H9 (cell line): ENCODE results near the gene HOMER3. TPM values are rescaled to one million over a fixed set of nuclear protein-coding genes. Genes with fewer than 3 reads are reported as not detected.

Experiments
- DNase-seq: peaks from one replicate; pipeline ENCODE4 v3.0.0-alpha.2; 2017
- H2AFZ ChIP-seq: one replicate; pipeline ENCODE4 v1.6.1; 2013; ENCODE audit warnings: mild to moderate bottlenecking, low read length, control low read depth, moderate library complexity
- H2AK5ac ChIP-seq: 2 replicates; pipeline ENCODE4 v1.6.1; 2013; ENCODE audit warnings: low read length, control low read depth, mixed read lengths; ENCODE audit not compliant: insufficient read length
- H2BK120ac ChIP-seq: one replicate; pipeline ENCODE4 v1.6.1; 2013; ENCODE audit warnings: low read depth, mild to moderate bottlenecking, low read length, control low read depth, inconsistent platforms; ENCODE audit not compliant: poor library complexity, severe bottlenecking
- H2BK12ac ChIP-seq: 2 replicates; pipeline ENCODE4 v1.6.1; 2013; ENCODE audit warnings: low read length, control low read depth, mixed read lengths, low read depth; ENCODE audit not compliant: insufficient read length
- H2BK15ac ChIP-seq: 2 replicates; pipeline ENCODE4 v1.6.1; 2013; ENCODE audit warnings: low read depth, low read length, control low read depth
- H2BK20ac ChIP-seq: one replicate; pipeline ENCODE4 v1.6.1; 2013; ENCODE audit warnings: low read depth, mild to moderate bottlenecking, low read length, control low read depth, inconsistent platforms; ENCODE audit not compliant: poor library complexity, severe bottlenecking
- H2BK5ac ChIP-seq: 2 replicates; pipeline ENCODE4 v1.6.1; 2013; ENCODE audit warnings: low read length, control low read depth, mixed read lengths; ENCODE audit not compliant: insufficient read length
- H3K14ac ChIP-seq: 2 replicates; pipeline ENCODE4 v1.6.1; 2013; ENCODE audit warnings: low read length, control low read depth; ENCODE audit not compliant: insufficient read depth
- H3K18ac ChIP-seq: 2 replicates; pipeline ENCODE4 v1.6.1; 2013; ENCODE audit warnings: low read depth, mild to moderate bottlenecking, mixed read lengths, low read length, control low read depth; ENCODE audit not compliant: insufficient read length
- H3K23ac ChIP-seq: 2 replicates; pipeline ENCODE4 v1.6.1; 2013; ENCODE audit warnings: low read length, control low read depth, mixed read lengths, low read depth; ENCODE audit not compliant: insufficient read length
- H3K23me2 ChIP-seq: 2 replicates; pipeline ENCODE4 v1.6.1; 2013; ENCODE audit warnings: low read depth, mild to moderate bottlenecking, mixed read lengths, low read length, control low read depth; ENCODE audit not compliant: insufficient read length, poor library complexity, severe bottlenecking
- H3K27ac ChIP-seq: 2 replicates; pipeline ENCODE4 v1.5.1; 2013; ENCODE audit warnings: low read length, control low read depth, mixed read lengths, low read depth; ENCODE audit not compliant: insufficient read length
- H3K27me3 ChIP-seq: 2 replicates; pipeline ENCODE4 v1.6.1; 2013; ENCODE audit warnings: low read length, control low read depth, inconsistent platforms; ENCODE audit not compliant: insufficient read depth
- H3K4ac ChIP-seq: 2 replicates; pipeline ENCODE4 v1.6.1; 2013; ENCODE audit warnings: low read depth, mild to moderate bottlenecking, control low read depth, inconsistent platforms, low read length, moderate library complexity
- H3K4me1 ChIP-seq: 2 replicates; pipeline ENCODE4 v1.6.1; 2013; ENCODE audit warnings: low read length, control low read depth, inconsistent platforms; ENCODE audit not compliant: insufficient read depth
- H3K4me2 ChIP-seq: 2 replicates; pipeline ENCODE4 v1.6.1; 2013; ENCODE audit warnings: low read length, control low read depth, mixed read lengths; ENCODE audit not compliant: insufficient read length, insufficient read depth
- H3K56ac ChIP-seq: 2 replicates; pipeline ENCODE4 v1.6.1; 2013; ENCODE audit warnings: low read depth, mild to moderate bottlenecking, mixed read lengths, low read length, control low read depth; ENCODE audit not compliant: insufficient read length
- H3K79me1 ChIP-seq: 2 replicates; pipeline ENCODE4 v1.6.1; 2013; ENCODE audit warnings: low read depth, mild to moderate bottlenecking, moderate library complexity, low read length, control low read depth, inconsistent platforms; ENCODE audit not compliant: insufficient read depth, poor library complexity, severe bottlenecking
- H3K79me2 ChIP-seq: 2 replicates; pipeline ENCODE4 v1.6.1; 2013; ENCODE audit warnings: low read length, control low read depth, inconsistent platforms; ENCODE audit not compliant: insufficient read depth
- H3K9ac ChIP-seq: 2 replicates; pipeline ENCODE4 v1.6.1; 2013; ENCODE audit warnings: low read length, control low read depth, mixed read lengths; ENCODE audit not compliant: insufficient read length; ENCODE audit errors: extremely low read depth
- H3K9me3 ChIP-seq: one replicate; pipeline ENCODE4 v1.6.1; 2013; ENCODE audit warnings: low read depth, low read length, inconsistent platforms; ENCODE audit not compliant: control insufficient read depth
- H3T11ph ChIP-seq: one replicate; pipeline ENCODE4 v1.6.1; 2013; ENCODE audit warnings: mild to moderate bottlenecking, low read length, control low read depth, inconsistent platforms
- H4K20me1 ChIP-seq: one replicate; pipeline ENCODE4 v1.6.1; 2013; ENCODE audit not compliant: control insufficient read depth, insufficient read length, insufficient read depth
- H4K5ac ChIP-seq: 2 replicates; pipeline ENCODE4 v1.6.1; 2013; ENCODE audit warnings: low read depth, mild to moderate bottlenecking, mixed read lengths, low read length, control low read depth; ENCODE audit not compliant: insufficient read length
- H4K8ac ChIP-seq: replicated peaks from 2 replicates; pipeline ENCODE4 v1.6.1; 2013; ENCODE audit warnings: low read length, control low read depth, mixed read lengths, low read depth; ENCODE audit not compliant: insufficient read length
- H4K91ac ChIP-seq: 2 replicates; pipeline ENCODE4 v1.6.1; 2013; ENCODE audit warnings: low read depth, mild to moderate bottlenecking, moderate library complexity, mixed read lengths, low read length, control low read depth; ENCODE audit not compliant: insufficient read length
- H3K27ac Mint-ChIP-seq, 3 experiments: 2 replicates in 2 of 3; 3 replicates in 1 of 3; pipeline ENCODE4 v1.8.0; 2020 to 2021; ENCODE audit warnings: mixed read lengths in 3 of 3, mild to moderate bottlenecking in 1 of 3, moderate library complexity in 1 of 3
- H3K27me3 Mint-ChIP-seq: 2 replicates; pipeline ENCODE4 v1.8.0; 2021; ENCODE audit warnings: low read depth, mild to moderate bottlenecking, moderate library complexity, mixed read lengths
- H3K36me3 Mint-ChIP-seq, 3 experiments: 2 replicates in 2 of 3; 3 replicates in 1 of 3; pipeline ENCODE4 v1.8.0; 2020 to 2021; ENCODE audit warnings: low read depth in 3 of 3, mixed read lengths in 3 of 3; ENCODE audit not compliant: insufficient read depth in 1 of 3
- H3K4me1 Mint-ChIP-seq, 2 experiments: 2 replicates each; pipeline ENCODE4 v1.8.0; 2020; ENCODE audit warnings: mixed read lengths in 2 of 2
- H3K4me3 Mint-ChIP-seq, 2 experiments: 2 replicates in 1 of 2; 3 replicates in 1 of 2; pipeline ENCODE4 v1.8.0; 2020 to 2021; ENCODE audit warnings: mild to moderate bottlenecking in 2 of 2, mixed read lengths in 2 of 2, moderate library complexity in 1 of 2
- H3K9me3 Mint-ChIP-seq, 2 experiments: 2 replicates in 1 of 2; 3 replicates in 1 of 2; pipeline ENCODE4 v1.8.0; 2020; ENCODE audit warnings: mild to moderate bottlenecking in 2 of 2, mixed read lengths in 2 of 2, moderate library complexity in 1 of 2
- CTCF ChIP-seq: fragments of 200-600 bp; sonication (generic); conservative IDR thresholded peaks from 3 replicates; pipeline ENCODE4 v1.8.0; 2021; ENCODE audit warnings: antibody characterized with exemption, mild to moderate bottlenecking
- WGBS: extraction: QIAGEN DNeasy Blood & Tissue Kit; methylation state at CpG from one replicate; pipeline ENCODE4 v1.1.7; 2013; ENCODE audit warnings: missing lambda C conversion rate, low lambda C conversion rate, mixed read lengths; ENCODE audit not compliant: insufficient read length; ENCODE audit errors: extremely low coverage; 5-methylcytosine and 5-hydroxymethylcytosine counted together
- total RNA-seq: library from RNA; stranded (reverse); gene quantifications from 2 replicates; pipeline ENCODE4 v1.2.1, GENCODE V29; 2021

The HOMER3 gene
- total RNA-seq, 1 experiment from 2014 or later: 20.2 TPM

GRCh38 chr19:18921593-18921992 lies 19.4 kb downstream of the HOMER3 start:
- H3K9me3 Mint-ChIP-seq: no peaks in the 10 kb centered on the region; a peak in 2 of 5 replicates
- Histone ChIP-seq H3K56ac (no peak overlapping the region), H3T11ph (no peak overlapping the region), H3K4ac (no peak overlapping the region), H3K79me1 (peaks cover 7% of the 10 kb centered on the region), H2BK20ac (no peak overlapping the region), H3K27ac (no peak overlapping the region), H2BK5ac (no peak overlapping the region), H3K9ac (no peak overlapping the region), H3K14ac (no peak overlapping the region), H2BK12ac (no peak overlapping the region), H3K27me3 (no peaks in the 10 kb centered on the region), H4K91ac (no peak overlapping the region), H4K8ac (no peak overlapping the region), H2BK120ac (no peak overlapping the region), H2AK5ac (no peak overlapping the region), H2AFZ (no peak overlapping the region), H3K18ac (no peak overlapping the region), H3K23ac (no peak overlapping the region), H3K23me2 (peaks cover 13% of the 10 kb centered on the region), H2BK15ac (no peak overlapping the region), H4K20me1 (no peaks in the 10 kb centered on the region), H4K5ac (no peak overlapping the region), H3K4me2 (no peak overlapping the region), H3K9me3 (no peaks in the 10 kb centered on the region), H3K79me2 (peaks cover 9% of the 10 kb centered on the region; the same call in 1 of the 2 replicates), H3K4me1 (peaks cover 5% of the 10 kb centered on the region; the same call in 1 of the 2 replicates)
- no peak for TF ChIP-seq CTCF
- H3K4me3 Mint-ChIP-seq: peak overlapping the region in 1 of 2 experiments; percentile 96; a peak in 3 of 5 replicates
- H3K4me1 Mint-ChIP-seq: peaks cover 0 to 22% of the 10 kb centered on the region in 2 experiments
- DNase-seq: no peak
- H3K27ac Mint-ChIP-seq: no peak overlapping the region
- H3K36me3 Mint-ChIP-seq: peaks cover 13 to 48% (median 42%) of the 10 kb centered on the region in 3 experiments
- WGBS: no CpG with 5 or more reads among the region's 17 CpGs
- H3K27me3 Mint-ChIP-seq: no peaks in the 10 kb centered on the region; the same call in none of the 2 replicates
